Small intestine (tissue), 7 donors: Measurements from ENCODE around the gene C10orf143. TPM values are rescaled to one million over a fixed set of nuclear protein-coding genes. Genes with fewer than 3 reads are reported as not detected.

Source experiments
- DNase-seq, 2 donors: peaks; one replicate each; pipeline versions ENCODE4 v3.0.0 to v3.0.0-alpha.2; 2013
- FAIRE-seq: peaks from 2 replicates; lab custom pipeline; 2012; peaks lifted over from hg19 to GRCh38; lab: Jason Lieb, UNC
- H3K27ac ChIP-seq, 3 donors: one replicate each; pipeline ENCODE4 v1.5.1; 2013; ENCODE audit warnings: low read length in 2 of 3, mild to moderate bottlenecking in 2 of 3, control low read depth in 1 of 3, inconsistent platforms in 1 of 3, low read depth in 1 of 3, moderate library complexity in 1 of 3
- H3K27me3 ChIP-seq, 3 donors: one replicate each; pipeline ENCODE4 v1.6.1; 2013; ENCODE audit warnings: low read length in 3 of 3, inconsistent platforms in 1 of 3; ENCODE audit not compliant: control insufficient read depth in 3 of 3, insufficient read depth in 3 of 3
- H3K36me3 ChIP-seq, 3 donors: one replicate each; pipeline ENCODE4 v1.6.1; 2013; ENCODE audit warnings: low read length in 3 of 3, inconsistent platforms in 1 of 3, low read depth in 1 of 3, mild to moderate bottlenecking in 1 of 3, moderate library complexity in 1 of 3; ENCODE audit not compliant: control insufficient read depth in 3 of 3, insufficient read depth in 2 of 3
- H3K4me1 ChIP-seq, 3 donors: one replicate each; pipeline ENCODE4 v1.6.1; 2013; ENCODE audit warnings: low read length in 2 of 3, inconsistent platforms in 1 of 3, low read depth in 1 of 3, mild to moderate bottlenecking in 1 of 3, moderate library complexity in 1 of 3; ENCODE audit not compliant: control insufficient read depth in 3 of 3, insufficient read depth in 2 of 3
- H3K4me3 ChIP-seq, 3 donors: one replicate each; pipeline ENCODE4 v1.5.1; 2013; ENCODE audit warnings: low read length in 3 of 3, control low read depth in 1 of 3, inconsistent platforms in 1 of 3, low read depth in 1 of 3, mild to moderate bottlenecking in 1 of 3, moderate library complexity in 1 of 3
- H3K9me3 ChIP-seq, 2 donors: one replicate each; pipeline ENCODE4 v1.6.1; 2013; ENCODE audit warnings: low read depth in 1 of 2, low read length in 1 of 2; ENCODE audit not compliant: control insufficient read depth in 2 of 2, insufficient read depth in 1 of 2
- WGBS, 3 donors: extraction: QIAGEN DNeasy Blood & Tissue Kit; methylation state at CpG; one replicate each; pipeline ENCODE4 v1.1.7; 2013; 5-methylcytosine and 5-hydroxymethylcytosine counted together
- polyA plus RNA-seq, 4 donors: library from polyadenylated mRNA; stranded (reverse) in 3 of 4; unstranded in 1 of 4; fragments of 200-250 nt in 3 of 4; fragments of 120-200 nt in 1 of 4; gene quantifications; one replicate each; pipeline versions ENCODE4 v1.2.1 to v1.2.3, GENCODE V29; 2013
- donor health status: healthy with polysubstance abuse.
- donor health status: control.
- donor health status: control.
- donor health status: Bipolar disorder and iron deficiency.
- donor health status: healthy.

The C10orf143 gene
- polyA plus RNA-seq, 4 donors = 3.7 to 8.1 (median 5.8) TPM

DNA sequence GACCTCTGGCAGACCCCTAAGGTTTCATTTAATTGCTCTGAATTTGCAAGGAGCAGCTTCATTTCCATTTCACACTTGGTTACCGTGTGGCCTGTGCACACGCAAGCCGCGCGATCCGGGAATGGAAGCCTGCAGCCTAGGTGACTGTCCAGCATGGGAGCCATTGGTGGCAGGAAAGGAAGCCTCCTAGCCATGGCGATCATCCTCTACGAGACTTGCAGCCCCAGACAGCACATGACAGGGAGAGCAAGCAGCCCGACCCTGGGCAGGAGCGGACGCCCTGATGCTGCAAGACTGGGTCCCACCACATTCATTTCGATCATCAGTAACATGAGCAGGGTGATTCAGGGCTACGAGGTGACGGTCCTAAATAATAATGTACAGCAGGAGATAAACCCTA lies 33.9 kb downstream of the C10orf143 start:
- H3K36me3 ChIP-seq = peaks cover 0 to 6% (median 0%) of the 10 kb centered on the region in 3 donors
- no peak overlapping the region for H3K4me3 ChIP-seq
- 97 to 99% (median 97%) methylated on average over 14 of the region's 14 CpGs for WGBS, 3 donors
- no peaks in the 10 kb centered on the region for H3K27me3 ChIP-seq
- H3K27ac ChIP-seq = no peak overlapping the region
- DNase-seq (no peak), FAIRE-seq (no peak)
- H3K4me1 ChIP-seq = no peaks in the 10 kb centered on the region
- no peaks in the 10 kb centered on the region for H3K9me3 ChIP-seq

DNA sequence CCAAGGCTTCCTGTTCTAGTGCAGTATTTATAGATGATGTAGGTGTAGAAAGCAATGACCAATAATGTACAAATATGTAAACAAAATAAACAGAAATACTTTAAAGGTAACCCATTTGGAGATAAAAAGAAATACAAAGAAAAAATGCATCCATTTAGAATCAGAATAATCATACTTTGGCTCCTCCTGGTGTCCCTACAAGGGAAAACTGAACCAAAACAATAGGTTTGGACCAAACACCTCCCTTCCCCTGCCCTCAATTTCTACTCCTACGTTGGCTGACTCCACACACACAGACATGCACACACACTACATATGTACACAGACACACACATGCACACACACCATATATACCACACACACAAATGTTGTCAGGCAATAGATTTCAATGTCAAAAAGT lies 36.0 kb downstream of the C10orf143 start:
- WGBS, 3 donors = 52 to 65% (median 63%) methylated on average over 1 of the region's 1 CpG
- no peak for FAIRE-seq
- H3K9me3 ChIP-seq = no peaks in the 10 kb centered on the region

DNA sequence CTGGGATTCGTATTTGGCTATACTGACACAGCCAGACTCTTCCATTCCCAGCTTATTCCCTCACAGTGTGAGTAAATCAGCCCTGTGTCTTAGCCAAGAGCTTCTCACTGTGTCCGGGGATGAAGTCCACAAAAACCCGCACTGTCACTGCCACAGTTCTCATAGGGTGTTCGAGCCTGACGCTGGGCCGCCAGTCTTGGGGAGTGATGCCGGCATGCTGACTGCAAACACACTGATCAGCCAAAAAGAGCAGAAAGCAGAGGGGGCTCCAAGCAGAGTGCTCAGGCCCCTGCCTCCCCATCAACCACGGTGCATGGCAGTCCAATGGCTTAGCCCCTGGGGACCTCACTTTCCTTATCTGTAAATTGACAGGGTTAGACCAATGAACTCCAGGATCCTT lies 36.7 kb downstream of the C10orf143 start:
- FAIRE-seq = no peak

More for the DNA sequence above, 36.0 kb downstream of the C10orf143 start:
- Histone ChIP-seq H3K4me1 (no peaks in the 10 kb centered on the region), H3K27ac (no peak overlapping the region), H3K27me3 (no peaks in the 10 kb centered on the region), H3K36me3 (peaks cover 0 to 6% (median 0%) of the 10 kb centered on the region in 3 donors), H3K4me3 (no peak overlapping the region)
- no peak for DNase-seq

DNA sequence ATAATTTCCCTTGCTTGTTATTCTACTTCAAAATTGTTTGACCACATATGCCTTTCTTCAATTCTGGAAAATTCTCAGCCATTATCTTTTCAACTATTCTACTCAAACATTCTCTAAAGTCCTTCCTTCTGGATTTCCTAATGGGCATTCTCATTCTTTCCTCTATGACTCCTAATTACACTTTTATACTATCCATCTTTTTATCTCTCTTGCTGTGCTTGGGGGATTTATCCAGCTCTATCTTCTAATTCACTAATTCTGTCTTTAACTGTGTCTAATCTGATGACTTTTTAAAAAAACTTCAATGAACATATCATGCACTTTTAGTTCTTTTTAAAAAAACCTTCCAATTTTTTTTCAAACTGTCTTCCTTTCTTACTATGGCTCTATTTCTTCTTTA lies 38.4 kb downstream of the C10orf143 start:
- Histone ChIP-seq H3K27me3 (no peaks in the 10 kb centered on the region), H3K4me1 (no peaks in the 10 kb centered on the region), H3K4me3 (no peak overlapping the region), H3K36me3 (peaks cover 0 to 6% (median 0%) of the 10 kb centered on the region in 3 donors), H3K27ac (no peak overlapping the region), H3K9me3 (no peaks in the 10 kb centered on the region)
- FAIRE-seq = no peak
- DNase-seq = no peak

More for the DNA sequence above, 36.7 kb downstream of the C10orf143 start:
- no peaks in the 10 kb centered on the region for H3K4me1 ChIP-seq
- no peak overlapping the region for H3K4me3 ChIP-seq
- H3K27me3 ChIP-seq = no peaks in the 10 kb centered on the region
- no peak for DNase-seq
- WGBS, 3 donors = 90 to 98% (median 97%) methylated on average over 8 of the region's 8 CpGs
- no peak overlapping the region for H3K27ac ChIP-seq
- H3K36me3 ChIP-seq = peaks cover 0 to 6% (median 0%) of the 10 kb centered on the region in 3 donors
- no peaks in the 10 kb centered on the region for H3K9me3 ChIP-seq

DNA sequence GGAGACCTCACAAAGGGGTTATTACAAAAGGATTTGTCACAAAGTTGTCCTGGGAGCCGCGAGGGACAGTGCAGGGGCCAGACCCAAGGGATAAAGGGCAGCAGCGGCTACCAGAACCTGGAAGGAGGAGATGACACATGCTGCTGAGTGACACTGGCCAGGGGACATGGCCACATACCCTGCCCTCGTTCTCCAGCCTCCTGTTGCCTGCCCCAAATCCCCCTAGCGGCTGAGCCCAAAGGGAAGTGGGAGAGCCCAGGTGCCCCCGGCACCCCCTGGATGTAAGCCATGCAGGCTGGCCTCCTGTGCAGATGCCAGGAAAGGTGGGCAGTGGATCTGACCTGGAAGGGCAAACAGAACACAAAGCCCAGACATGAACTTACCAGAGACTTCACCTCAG lies 42.7 kb downstream of the C10orf143 start:
- no peaks in the 10 kb centered on the region for H3K9me3 ChIP-seq
- DNase-seq (no peak), FAIRE-seq (no peak)
- no peaks in the 10 kb centered on the region for H3K36me3 ChIP-seq
- H3K27ac ChIP-seq = no peak overlapping the region
- H3K4me3 ChIP-seq = no peak overlapping the region
- no peaks in the 10 kb centered on the region for H3K27me3 ChIP-seq
- H3K4me1 ChIP-seq = no peaks in the 10 kb centered on the region
- 92 to 97% (median 92%) methylated on average over 6 of the region's 6 CpGs for WGBS, 3 donors

- Histone ChIP-seq H3K27me3 (no peaks in the 10 kb centered on the region), H3K9me3 (no peaks in the 10 kb centered on the region), H3K36me3 (no peaks in the 10 kb centered on the region), H3K4me1 (no peaks in the 10 kb centered on the region), H3K27ac (no peak overlapping the region), H3K4me3 (no peak overlapping the region)
- 73 to 86% (median 74%) methylated on average over 7 of the region's 7 CpGs for WGBS, 3 donors
- FAIRE-seq (no peak), DNase-seq (no peak)
These were observed 43.9 kb downstream of the C10orf143 start for GRCh38 chr10:130066743-130067142.

GRCh38 chr10:130065251-130065650 lies 45.4 kb downstream of the C10orf143 start:
- no peak for DNase-seq

GRCh38 chr10:130064783-130065182 lies 45.8 kb downstream of the C10orf143 start:
- Histone ChIP-seq H3K4me3 (no peak overlapping the region), H3K27ac (no peak overlapping the region), H3K9me3 (no peaks in the 10 kb centered on the region), H3K36me3 (no peaks in the 10 kb centered on the region), H3K27me3 (no peaks in the 10 kb centered on the region), H3K4me1 (no peaks in the 10 kb centered on the region)
- DNase-seq = no peak
- no peak for FAIRE-seq
- WGBS, 3 donors = 87 to 91% (median 88%) methylated on average over 5 of the region's 5 CpGs

More at GRCh38 chr10:130065251-130065650, 45.4 kb downstream of the C10orf143 start:
- no peak for FAIRE-seq
- H3K4me1 ChIP-seq = no peaks in the 10 kb centered on the region
- H3K36me3 ChIP-seq = no peaks in the 10 kb centered on the region
- 86 to 93% (median 91%) methylated on average over 10 of the region's 10 CpGs for WGBS, 3 donors
- H3K4me3 ChIP-seq = no peak overlapping the region
- no peak overlapping the region for H3K27ac ChIP-seq
- H3K9me3 ChIP-seq = no peaks in the 10 kb centered on the region
- no peaks in the 10 kb centered on the region for H3K27me3 ChIP-seq

DNA sequence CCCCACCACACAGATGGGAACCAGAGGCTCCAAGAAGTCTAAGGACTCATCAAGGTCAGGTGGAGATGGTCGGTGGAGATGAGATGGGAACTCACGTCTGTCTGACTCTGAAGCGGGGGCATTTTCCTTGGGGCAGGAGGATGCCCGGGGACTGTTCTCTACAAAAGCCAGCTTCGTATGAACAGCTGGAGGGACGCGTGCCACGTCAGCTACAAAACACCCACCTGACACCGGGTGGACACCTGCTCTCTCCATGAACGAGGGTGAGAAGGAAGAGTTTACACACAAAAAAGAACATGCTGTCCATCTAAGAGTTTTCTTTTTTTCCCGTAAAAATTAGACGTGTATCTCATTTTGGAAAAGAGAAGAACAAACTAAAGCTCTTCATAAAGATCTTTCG lies 47.7 kb downstream of the C10orf143 start:
- Histone ChIP-seq H3K9me3 (no peaks in the 10 kb centered on the region), H3K4me1 (no peaks in the 10 kb centered on the region), H3K36me3 (no peaks in the 10 kb centered on the region), H3K27me3 (no peaks in the 10 kb centered on the region), H3K4me3 (no peak overlapping the region), H3K27ac (no peak overlapping the region)
- DNase-seq (no peak), FAIRE-seq (no peak)
- WGBS, 3 donors = 93 to 97% (median 95%) methylated on average over 13 of the region's 13 CpGs
